ENCODE data around the gene SOX4. TPM values are rescaled to one million over a fixed set of nuclear protein-coding genes. Genes with fewer than 3 reads are reported as not detected.

The SOX4 gene
- total RNA-seq (2022; extraction: Qiagen RNA extraction; ENCODE audit: low read depth), result 6.5 to 11.3 TPM (median 9.5 TPM) in 5 replicates

DNA sequence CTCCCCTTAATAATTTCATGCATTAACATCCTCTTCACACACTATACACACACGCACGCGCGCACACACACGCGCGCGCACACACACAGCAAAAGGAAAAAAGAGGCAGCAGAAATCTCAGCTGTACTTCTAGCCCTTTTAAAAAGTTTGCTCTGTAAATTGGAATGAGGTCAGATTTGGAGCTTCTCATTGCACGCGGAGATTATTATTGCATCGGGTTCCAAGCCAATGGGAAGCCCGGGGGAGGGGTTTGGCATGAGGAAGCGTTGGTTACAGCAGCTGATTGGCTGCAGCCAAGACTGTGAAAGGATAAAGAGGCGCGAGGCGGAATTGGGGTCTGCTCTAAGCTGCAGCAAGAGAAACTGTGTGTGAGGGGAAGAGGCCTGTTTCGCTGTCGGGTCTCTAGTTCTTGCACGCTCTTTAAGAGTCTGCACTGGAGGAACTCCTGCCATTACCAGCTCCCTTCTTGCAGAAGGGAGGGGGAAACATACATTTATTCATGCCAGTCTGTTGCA, at the start of gene SOX4:
TSS of gene SOX4 (plus strand) at position 340 of the 515 bp plus-strand sequence. CDS start 784 bp downstream, outside the sequence.

All from A549 treated with GW870086 at 1 μM for 4 hours (cell line).